ENCODE data around the gene ZBTB8A.
"Not testable (repeated sequence)": the region's sequence is repeated elsewhere in the genome, so short reads cannot be mapped to it uniquely, and the experiment has no call there.

The ZBTB8A gene

DNA sequence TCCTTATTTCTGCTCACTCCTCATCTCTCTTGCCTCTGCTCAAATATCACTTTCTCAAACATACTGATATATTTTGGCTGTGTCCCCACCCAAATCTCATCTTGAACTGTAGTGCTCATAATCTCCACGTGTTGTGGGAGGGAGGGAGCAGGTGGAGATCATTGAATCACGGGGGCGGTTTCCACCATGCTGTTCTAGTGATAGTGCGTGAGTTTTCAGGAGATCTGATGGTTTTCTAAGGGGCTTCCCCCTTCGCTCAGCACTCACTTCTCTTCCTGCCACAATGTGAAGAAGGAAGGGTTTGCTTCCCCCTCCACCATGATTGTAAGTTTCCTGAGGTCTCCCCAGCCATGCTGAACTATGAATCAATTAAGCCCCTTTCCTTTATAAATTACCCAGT is 84.5 kb downstream of the ZBTB8A start:
- no peak for TF ChIP-seq CTCF (conservative IDR thresholded peaks at IDR 0.05; ENCODE audit: control insufficient read depth, insufficient read depth, low read depth, low read length)
- no peak for DNase-seq (ENCODE audit: low read depth)
- H3K4me3 ChIP-seq (ENCODE audit: control insufficient read depth, low read depth, low read length) = no peak overlapping the region

- DNase-seq (ENCODE audit: low read depth) = no peak
- no peak overlapping the region for H3K4me3 ChIP-seq (ENCODE audit: control insufficient read depth, low read depth, low read length)
- TF ChIP-seq CTCF (conservative IDR thresholded peaks at IDR 0.05; ENCODE audit: control insufficient read depth, insufficient read depth, low read depth, low read length) = no peak
These were observed 86.9 kb downstream of the ZBTB8A start for GRCh38 chr1:32626176-32626575.

GRCh38 chr1:32627596-32628162 is 88.5 kb downstream of the ZBTB8A start:
- H3K4me3 ChIP-seq (ENCODE audit: control insufficient read depth, low read depth, low read length) = no peak overlapping the region
- TF ChIP-seq CTCF (conservative IDR thresholded peaks at IDR 0.05; ENCODE audit: control insufficient read depth, insufficient read depth, low read depth, low read length) = no peak
- DNase-seq (ENCODE audit: low read depth) = no peak

- not testable (repeated sequence) for DNase-seq (ENCODE audit: low read depth); H3K4me3 ChIP-seq (ENCODE audit: control insufficient read depth, low read depth, low read length)
These were observed 90.9 kb downstream of the ZBTB8A start for GRCh38 chr1:32630173-32630572.

DNA sequence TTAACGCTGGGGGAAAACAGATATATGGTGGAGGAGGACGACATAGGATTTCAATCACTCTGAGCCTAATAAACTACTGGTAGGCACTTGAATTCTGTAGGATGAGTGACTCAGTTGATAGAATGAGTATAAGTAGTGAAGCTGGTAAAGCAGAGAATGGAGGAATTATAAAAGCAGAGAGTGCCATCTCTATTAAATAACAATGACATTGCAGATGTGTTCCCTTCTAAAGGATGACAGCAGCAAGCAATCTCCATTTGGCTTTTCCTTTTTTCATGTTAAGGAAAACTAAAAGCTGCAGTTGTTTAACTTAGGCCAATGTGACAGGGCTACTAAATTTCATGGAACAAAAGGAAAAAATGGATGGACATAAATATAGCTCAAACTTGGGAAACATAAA is 93.6 kb downstream of the ZBTB8A start:
- H3K4me3 ChIP-seq (ENCODE audit: control insufficient read depth, low read depth, low read length) = no peak overlapping the region
- no peak for TF ChIP-seq CTCF (conservative IDR thresholded peaks at IDR 0.05; ENCODE audit: control insufficient read depth, insufficient read depth, low read depth, low read length)

DNA sequence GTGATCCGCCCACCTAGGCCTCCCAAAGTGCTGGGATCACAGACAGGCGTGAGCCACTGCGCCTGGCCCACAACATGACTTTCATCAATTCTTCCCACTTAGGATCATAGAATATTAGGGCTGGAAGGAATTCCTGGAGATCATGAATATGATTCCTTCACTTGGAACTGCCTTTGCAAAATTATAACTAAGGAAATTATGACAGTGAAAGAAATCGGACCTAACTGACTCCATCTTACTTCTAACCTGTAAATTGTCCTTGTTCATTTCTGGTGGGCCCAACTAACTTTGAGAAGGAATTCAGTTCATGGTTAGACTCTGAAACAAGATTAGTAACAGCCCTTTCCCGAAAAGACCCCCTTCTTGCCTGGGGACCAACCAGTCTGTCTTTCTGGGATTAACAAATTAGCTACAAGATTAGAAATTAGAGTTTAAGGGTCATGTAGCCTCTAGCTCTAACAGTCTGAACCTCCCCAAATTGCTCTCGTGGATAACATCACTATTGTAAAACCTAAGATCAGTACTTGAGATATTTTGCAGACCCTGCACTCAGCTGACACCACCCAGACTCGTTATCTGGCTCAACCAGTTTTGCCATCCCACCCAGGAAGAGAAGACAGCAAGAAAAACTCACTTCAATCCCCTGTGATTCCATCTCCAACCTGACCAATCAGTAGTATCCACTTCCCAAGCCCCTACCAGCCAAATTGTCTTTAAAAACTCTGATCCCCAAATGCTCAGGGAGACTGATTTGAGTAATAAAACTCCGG is 96.5 kb downstream of the ZBTB8A start:
- no peak for TF ChIP-seq CTCF (conservative IDR thresholded peaks at IDR 0.05; ENCODE audit: control insufficient read depth, insufficient read depth, low read depth, low read length)
- no peak for DNase-seq (ENCODE audit: low read depth)
- no peak overlapping the region for H3K4me3 ChIP-seq (ENCODE audit: control insufficient read depth, low read depth, low read length)

More for the DNA sequence above, 93.6 kb downstream of the ZBTB8A start:
- no peak for DNase-seq (ENCODE audit: low read depth)

- peak; percentile 30 for DNase-seq (ENCODE audit: low read depth)
These were observed 97.9 kb downstream of the ZBTB8A start for GRCh38 chr1:32636914-32637645.

More at GRCh38 chr1:32636914-32637645, 97.9 kb downstream of the ZBTB8A start:
- H3K4me3 ChIP-seq (ENCODE audit: control insufficient read depth, low read depth, low read length) = no peak overlapping the region
- TF ChIP-seq CTCF (conservative IDR thresholded peaks at IDR 0.05; ENCODE audit: control insufficient read depth, insufficient read depth, low read depth, low read length) = no peak

Measured in fibroblast of mammary gland (primary cell).